Colonic mucosa (tissue), 4 donors: ENCODE data around the gene LRIT3. TPM values are rescaled to one million over a fixed set of nuclear protein-coding genes. Genes with fewer than 3 reads are reported as not detected.

ENCODE experiments used
- DNase-seq: peaks from one replicate; pipeline ENCODE4 v3.0.0-alpha.2; 2020
- H3K27ac ChIP-seq: fragments of 200-600 bp; one replicate; pipeline ENCODE4 v1.8.0; 2021
- H3K27me3 ChIP-seq: fragments of 200-600 bp; one replicate; pipeline ENCODE4 v1.8.0; 2021
- H3K36me3 ChIP-seq: fragments of 200-600 bp; one replicate; pipeline ENCODE4 v1.8.0; 2021
- H3K4me1 ChIP-seq: fragments of 200-600 bp; one replicate; pipeline ENCODE4 v1.8.0; 2021; ENCODE audit warnings: mild to moderate bottlenecking
- H3K4me3 ChIP-seq: fragments of 200-600 bp; one replicate; pipeline ENCODE4 v1.8.0; 2021
- H3K9ac ChIP-seq, 2 donors: one replicate each; pipeline ENCODE4 v1.7.0; 2013; ENCODE audit warnings: control low read depth in 2 of 2, low read depth in 2 of 2, low read length in 2 of 2
- H3K9me3 ChIP-seq: fragments of 200-600 bp; one replicate; pipeline ENCODE4 v1.8.0; 2021
- CTCF ChIP-seq: fragments of 200-600 bp; IDR thresholded peaks from one replicate; pipeline ENCODE4 v1.8.0; 2022; ENCODE audit warnings: antibody characterized with exemption, mild to moderate bottlenecking
- intact Hi-C: fragments of 100-400 bp; cut with DNase I; formaldehyde crosslinking; loops from one replicate; pipeline ENCODE4 v1.14.1; 2022
- total RNA-seq, 2 donors: library from RNA; stranded (reverse); fragmentation: NEBNext Ultra II Directional in 1 of 2; extraction: Animal tissue kit (Norgen Biotek cat#: 25700) in 1 of 2; gene quantifications; one replicate each; pipeline ENCODE4 v1.2.1, GENCODE V29; 2021
- donor health status: healthy.
- donor health status: DM: no; HTN: no; CAD: no.
- donor health status: DM: no; HTN: no; CAD: no.

The LRIT3 gene
- total RNA-seq, 2 donors from 2014 or later = 0.15 TPM; not detected in 1

- H3K36me3 ChIP-seq = no peaks in the 10 kb centered on the region
- H3K27me3 ChIP-seq = no peaks in the 10 kb centered on the region
- H3K9ac ChIP-seq = peak overlapping the region in 1 of 2 donors; percentile 9
- H3K4me3 ChIP-seq = peak overlapping the region; percentile 65
- H3K9me3 ChIP-seq = no peaks in the 10 kb centered on the region
- H3K4me1 ChIP-seq = peaks cover 8% of the 10 kb centered on the region
- DNase-seq = no peak
- intact Hi-C loops = loop anchor here (5.0 to 10.0 kb wide), 2 partner anchors 252 to 385 kb away; partner anchors contain the start of genes MCUB and SEC24B
- no peak overlapping the region for H3K27ac ChIP-seq
- no peak for TF ChIP-seq CTCF
Measured at GRCh38 chr4:109816894-109817293, 31.0 kb upstream of the LRIT3 start.

- intact Hi-C loops = loop anchor here (5.0 to 10.0 kb wide), 2 partner anchors 253 to 386 kb away; partner anchors contain the start of genes MCUB and SEC24B
- no peak overlapping the region for H3K27ac ChIP-seq
- H3K27me3 ChIP-seq = no peaks in the 10 kb centered on the region
- H3K9me3 ChIP-seq = no peaks in the 10 kb centered on the region
- no peak overlapping the region for H3K9ac ChIP-seq
- no peak for DNase-seq
- TF ChIP-seq CTCF = no peak
- H3K36me3 ChIP-seq = no peaks in the 10 kb centered on the region
- no peak overlapping the region for H3K4me3 ChIP-seq
- H3K4me1 ChIP-seq = peaks cover 8% of the 10 kb centered on the region
Measured at GRCh38 chr4:109818268-109818667, 29.6 kb upstream of the LRIT3 start.

- no peaks in the 10 kb centered on the region for H3K9me3 ChIP-seq
- peaks cover 5% of the 10 kb centered on the region for H3K36me3 ChIP-seq
- no peak overlapping the region for H3K4me3 ChIP-seq
- intact Hi-C loops = loop anchor here (10.0 kb wide), 1 partner anchor 154 kb away; no protein-coding TSS in a partner anchor
- TF ChIP-seq CTCF = no peak
- no peak overlapping the region for H3K9ac ChIP-seq
- DNase-seq = no peak
- no peak overlapping the region for H3K27ac ChIP-seq
- H3K4me1 ChIP-seq = peaks cover 8% of the 10 kb centered on the region
- H3K27me3 ChIP-seq = no peaks in the 10 kb centered on the region
Measured at GRCh38 chr4:109820563-109820962, 27.3 kb upstream of the LRIT3 start.

GRCh38 chr4:109821185-109821584 lies 26.7 kb upstream of the LRIT3 start:
- Histone ChIP-seq H3K36me3 (peaks cover 5% of the 10 kb centered on the region), H3K9me3 (no peaks in the 10 kb centered on the region), H3K9ac (no peak overlapping the region), H3K27me3 (no peaks in the 10 kb centered on the region), H3K4me3 (no peak overlapping the region), H3K27ac (no peak overlapping the region), H3K4me1 (peaks cover 8% of the 10 kb centered on the region)
- TF ChIP-seq CTCF = no peak
- intact Hi-C loops = loop anchor here (10.0 kb wide), 1 partner anchor 154 kb away; no protein-coding TSS in a partner anchor
- no peak for DNase-seq

GRCh38 chr4:109826719-109827118 lies 21.2 kb upstream of the LRIT3 start:
- Histone ChIP-seq H3K9me3 (no peaks in the 10 kb centered on the region), H3K4me1 (no peaks in the 10 kb centered on the region), H3K9ac (no peak overlapping the region), H3K4me3 (no peak overlapping the region), H3K27me3 (no peaks in the 10 kb centered on the region), H3K27ac (no peak overlapping the region), H3K36me3 (peaks cover 5% of the 10 kb centered on the region)
- DNase-seq = no peak
- peak; percentile 20 for TF ChIP-seq CTCF
- intact Hi-C loops = loop anchor here (5.0 to 10.0 kb wide), 2 partner anchors 148 to 404 kb away; no protein-coding TSS in a partner anchor
